Omental fat pad (tissue), 4 donors: ENCODE measurements around the gene IPO8. TPM values are rescaled to one million over a fixed set of nuclear protein-coding genes. Genes with fewer than 3 reads are reported as not detected.

Experiments
- ATAC-seq: fragments of 150-250 bp; one replicate; pipeline ENCODE4 v1.9.1; 2016; ENCODE audit warnings: mild to moderate bottlenecking, moderate library complexity; ENCODE audit not compliant: low FRiP score
- DNase-seq: peaks from one replicate; pipeline ENCODE4 v3.0.0-alpha.2; 2019; ENCODE audit warnings: low spot score
- total RNA-seq, 4 donors: library from RNA; depleted of rRNA; stranded (reverse); fragments of >200 nt; gene quantifications; one replicate each; pipeline ENCODE4 v1.1.0, GENCODE V29; 2016
- TF ChIP-seq, protein P1 (sequence below), 3 donors: fragments of 450-650 bp; IDR thresholded peaks; one replicate each; pipeline ENCODE4 v1.5.1; 2016 to 2017; ENCODE audit warnings: antibody characterized with exemption in 3 of 3, mild to moderate bottlenecking in 3 of 3, moderate library complexity in 2 of 3

The IPO8 gene
- total RNA-seq: 10 to 100 TPM; 34.2 to 46.1 (median 39.2) TPM

DNA sequence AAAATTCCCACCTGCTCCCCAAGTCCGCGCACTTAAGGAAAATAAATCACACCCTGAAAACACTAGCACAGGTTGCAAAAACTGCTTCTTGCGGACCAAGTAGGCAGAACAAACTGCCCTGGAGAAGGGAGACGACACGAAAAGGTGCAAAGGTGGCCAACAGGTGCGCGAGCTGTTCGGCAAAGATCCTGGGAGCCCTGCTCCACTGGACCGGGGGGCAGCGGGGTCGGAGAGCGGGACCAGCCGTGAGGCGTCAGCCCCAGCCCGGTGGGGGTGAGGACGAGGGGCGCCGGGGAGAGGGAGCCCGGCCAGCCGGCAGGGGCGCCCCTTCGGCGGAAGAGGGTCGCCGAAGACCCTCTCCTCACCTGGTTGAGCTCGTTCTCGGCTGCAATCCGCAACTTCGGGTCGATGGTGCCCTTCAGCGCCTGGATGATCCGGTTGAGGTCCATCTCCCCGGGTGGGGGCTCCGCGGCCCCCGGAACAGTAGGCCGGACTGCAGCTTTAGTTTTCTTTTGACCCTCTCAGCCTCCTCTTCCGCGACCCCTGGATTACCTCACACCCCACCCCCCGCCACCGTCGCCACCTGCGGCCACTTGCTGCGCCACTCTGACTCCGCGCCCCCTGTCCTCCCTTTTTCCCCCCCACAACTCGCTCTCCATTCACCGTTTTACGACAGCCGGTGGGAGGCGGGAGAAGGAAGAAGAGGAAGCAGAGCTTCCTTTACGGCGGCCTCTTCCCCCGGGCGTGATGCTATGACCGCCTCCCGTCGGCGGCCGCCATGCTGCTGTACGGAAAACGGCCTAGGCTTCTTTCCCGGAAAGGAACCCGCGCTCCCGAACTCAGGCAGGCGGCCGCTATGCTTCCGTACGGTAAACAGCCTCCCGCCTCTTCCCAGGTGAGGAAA lies at the start of gene IPO8:
TSS of gene IPO8 (minus strand) at position 671 of the 904 bp plus-strand sequence. CDS start at position 449, 222 bp downstream.
- ATAC-seq: peak; percentile 93
- TF ChIP-seq, protein P1, sequence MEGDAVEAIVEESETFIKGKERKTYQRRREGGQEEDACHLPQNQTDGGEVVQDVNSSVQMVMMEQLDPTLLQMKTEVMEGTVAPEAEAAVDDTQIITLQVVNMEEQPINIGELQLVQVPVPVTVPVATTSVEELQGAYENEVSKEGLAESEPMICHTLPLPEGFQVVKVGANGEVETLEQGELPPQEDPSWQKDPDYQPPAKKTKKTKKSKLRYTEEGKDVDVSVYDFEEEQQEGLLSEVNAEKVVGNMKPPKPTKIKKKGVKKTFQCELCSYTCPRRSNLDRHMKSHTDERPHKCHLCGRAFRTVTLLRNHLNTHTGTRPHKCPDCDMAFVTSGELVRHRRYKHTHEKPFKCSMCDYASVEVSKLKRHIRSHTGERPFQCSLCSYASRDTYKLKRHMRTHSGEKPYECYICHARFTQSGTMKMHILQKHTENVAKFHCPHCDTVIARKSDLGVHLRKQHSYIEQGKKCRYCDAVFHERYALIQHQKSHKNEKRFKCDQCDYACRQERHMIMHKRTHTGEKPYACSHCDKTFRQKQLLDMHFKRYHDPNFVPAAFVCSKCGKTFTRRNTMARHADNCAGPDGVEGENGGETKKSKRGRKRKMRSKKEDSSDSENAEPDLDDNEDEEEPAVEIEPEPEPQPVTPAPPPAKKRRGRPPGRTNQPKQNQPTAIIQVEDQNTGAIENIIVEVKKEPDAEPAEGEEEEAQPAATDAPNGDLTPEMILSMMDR (IDR thresholded peaks at IDR 0.05): no peak
- peak; percentile 81 for DNase-seq

DNA sequence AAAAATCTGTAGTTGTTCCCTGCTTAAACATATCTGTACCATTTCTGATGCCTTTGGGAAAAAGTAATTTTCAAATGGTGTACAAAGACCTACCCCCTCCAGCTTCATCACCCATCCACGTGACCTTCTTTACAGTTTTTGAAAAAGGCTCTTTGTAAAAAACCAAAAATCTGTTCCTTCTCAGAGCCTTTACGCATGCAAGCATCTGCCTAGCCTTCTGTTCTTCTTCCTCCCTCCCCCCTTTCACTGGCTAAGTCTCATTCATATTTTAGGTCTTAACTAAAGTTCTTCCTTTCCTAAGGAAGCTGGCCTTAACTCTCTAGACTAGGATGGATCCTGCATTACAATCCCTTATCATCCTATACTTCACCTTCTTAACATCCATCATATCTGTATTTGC lies 48.7 kb upstream of the IPO8 start:
- TF ChIP-seq, protein P1 (IDR thresholded peaks at IDR 0.05): no peak
- no peak for ATAC-seq
- DNase-seq: no peak

DNA sequence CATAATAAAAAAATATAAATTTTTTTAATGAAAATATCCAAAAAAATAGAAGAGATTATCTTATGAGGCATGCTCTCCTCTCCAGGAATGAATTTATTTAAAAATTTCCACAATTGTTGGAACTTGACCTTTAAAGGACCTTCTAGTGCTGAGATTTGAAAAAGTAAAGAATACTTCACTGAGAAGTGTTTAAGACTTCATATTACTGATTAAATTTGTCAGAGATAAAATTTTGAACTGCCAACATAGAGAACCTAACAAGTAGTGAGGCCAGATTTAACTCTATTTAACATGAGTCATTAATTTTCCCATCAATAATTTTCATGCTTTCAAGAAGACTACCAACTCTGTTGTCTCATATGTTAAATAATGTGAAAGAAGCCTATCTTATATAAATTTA lies 44.6 kb upstream of the IPO8 start:
- TF ChIP-seq, protein P1 (IDR thresholded peaks at IDR 0.05): no peak
- ATAC-seq: no peak
- no peak for DNase-seq

DNA sequence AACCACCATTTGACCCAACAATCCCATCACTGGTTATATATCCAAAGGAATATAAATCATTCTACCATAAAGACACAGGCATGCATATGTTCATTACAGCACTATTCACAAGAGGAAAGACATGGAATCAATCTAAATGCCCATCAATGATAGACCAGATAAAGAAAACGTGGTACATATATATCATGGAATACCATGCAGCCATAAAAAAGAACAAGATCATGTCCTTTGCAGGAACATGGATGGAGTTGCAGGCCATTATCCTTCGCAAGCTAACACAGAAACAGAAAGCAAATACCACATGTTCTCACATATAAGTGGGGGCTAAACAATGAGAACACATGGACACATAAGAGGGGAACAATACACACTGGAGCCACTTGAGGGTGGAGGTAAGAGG lies 43.4 kb upstream of the IPO8 start:
- no peak for DNase-seq
- ATAC-seq: no peak
- TF ChIP-seq, protein P1 (IDR thresholded peaks at IDR 0.05): no peak

DNA sequence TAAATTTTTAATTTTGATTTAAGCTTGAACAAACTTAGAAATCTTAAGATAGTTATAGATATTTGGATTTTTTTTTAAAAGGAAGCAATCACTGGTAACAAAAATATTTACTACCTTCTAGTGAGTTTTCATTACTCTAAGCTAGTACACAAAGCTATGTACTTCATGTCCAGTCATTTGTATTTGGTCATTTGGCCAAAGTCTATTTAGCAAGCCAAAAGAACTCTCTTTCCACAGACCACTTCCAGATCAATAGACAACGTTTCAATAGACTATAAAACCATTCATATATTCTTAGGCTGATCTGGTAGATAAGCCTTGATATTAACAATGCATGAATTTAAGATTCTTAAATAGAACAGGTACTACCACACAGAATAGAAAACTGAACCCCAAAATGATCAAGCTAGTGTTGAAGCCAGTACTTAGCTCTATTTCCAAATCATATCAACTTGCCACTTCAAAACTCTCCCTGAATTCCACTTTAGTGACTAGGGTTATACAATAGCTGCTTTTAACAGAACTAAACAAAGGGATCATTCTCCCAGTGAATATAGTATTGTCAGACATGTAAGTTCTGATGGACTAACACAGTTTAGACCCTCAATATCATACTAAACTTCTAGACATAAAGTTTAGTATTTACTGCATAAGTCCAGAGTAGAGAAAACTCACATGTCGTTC lies 37.4 kb upstream of the IPO8 start:
- DNase-seq: no peak
- no peak for ATAC-seq
- TF ChIP-seq, protein P1 (IDR thresholded peaks at IDR 0.05): no peak

DNA sequence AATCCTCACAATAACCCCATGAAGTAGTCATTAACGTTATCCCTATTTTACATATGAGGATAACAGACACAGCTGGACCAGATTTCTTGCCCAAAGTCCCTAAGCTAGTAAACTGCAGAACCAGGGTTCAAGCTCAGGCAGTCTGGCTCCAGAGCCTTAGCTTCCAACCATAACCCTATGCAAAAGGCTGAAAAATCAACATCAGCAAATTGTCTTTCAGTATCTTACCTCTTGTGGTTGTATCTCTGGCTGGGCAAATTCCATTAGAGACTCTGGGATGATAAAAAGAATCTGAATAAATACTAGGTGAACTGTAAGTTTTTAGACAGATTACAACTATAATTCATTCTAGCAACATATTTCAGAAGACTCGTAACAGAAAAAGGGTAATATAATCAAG lies 34.3 kb upstream of the IPO8 start:
- TF ChIP-seq, protein P1 (IDR thresholded peaks at IDR 0.05): no peak
- DNase-seq: no peak
- no peak for ATAC-seq
